GM12878 (cell line): ENCODE data around the gene NKX2-3. TPM values are rescaled to one million over a fixed set of nuclear protein-coding genes. Genes with fewer than 3 reads are reported as not detected.

Experiments
- ATAC-seq: fragments of 200-7000 bp; cut with Tn5 transposase; 3 replicates; pipeline ENCODE4 v1.9.1; 2020; ENCODE audit warnings: mild to moderate bottlenecking, moderate library complexity
- BruUV-seq: library from RNA; stranded (reverse); fragments of 400-500 nt; replicated peaks from 2 replicates; lab custom pipeline; 2021; lab: Mats Ljungman, UMichigan
- CTCF ChIA-PET: fragments of 300-600 bp; sonication (Branson Sonifier 250); formaldehyde crosslinking; extraction: SDS; loops from one replicate; lab custom pipeline; 2021; ENCODE audit warnings: inconsistent platforms; lab: Yijun Ruan, JAX
- POLR2A ChIA-PET: fragments of 350-600 bp; formaldehyde crosslinking; extraction: SDS; loops from one replicate; lab custom pipeline; 2021; ENCODE audit warnings: inconsistent platforms; lab: Charles Lee
- RAD21 ChIA-PET: fragments of 300-600 bp; sonication (Branson Sonifier 250); formaldehyde crosslinking; loops from one replicate; lab custom pipeline; 2023; ENCODE audit warnings: antibody characterized with exemption; ENCODE audit not compliant: unreplicated experiment; lab: Charles Lee
- SMC1A ChIA-PET: fragments of 300-600 bp; sonication (Branson Sonifier 250); formaldehyde crosslinking; loops from one replicate; lab custom pipeline; 2023; ENCODE audit not compliant: unreplicated experiment, uncharacterized antibody; lab: Charles Lee
- DNase-seq: peaks from one replicate; pipeline ENCODE4 v3.0.0-alpha.2; 2011; ENCODE audit warnings: low read depth, low spot score
- FAIRE-seq: peaks from 3 replicates; lab custom pipeline; 2011; peaks lifted over from hg19 to GRCh38; lab: Jason Lieb, UNC
- H2AFZ ChIP-seq: 2 replicates; pipeline ENCODE4 v1.6.0; 2011; ENCODE audit warnings: low read depth, low read length, control low read depth; ENCODE audit not compliant: control insufficient read depth
- H3K27ac ChIP-seq: 2 replicates; pipeline ENCODE4 v1.5.1; 2011; ENCODE audit warnings: control low read depth; ENCODE audit not compliant: control insufficient read depth, insufficient read depth
- H3K27me3 ChIP-seq, 2 experiments: replicated peaks in 1 of 2; 2 replicates each; pipeline versions ENCODE4 v1.6.0 to v1.6.1; 2011; ENCODE audit warnings: low read length in 1 of 2; ENCODE audit not compliant: control insufficient read depth in 2 of 2, insufficient read depth in 2 of 2
- H3K36me3 ChIP-seq, 2 experiments: 2 replicates each; pipeline ENCODE4 v1.5.1; 2011; ENCODE audit warnings: low read length in 1 of 2; ENCODE audit not compliant: control insufficient read depth in 2 of 2, insufficient read depth in 2 of 2
- H3K4me1 ChIP-seq: 2 replicates; pipeline ENCODE4 v1.6.1; 2011; ENCODE audit warnings: mild to moderate bottlenecking, low read length, moderate library complexity, mixed read lengths; ENCODE audit not compliant: control insufficient read depth, insufficient read depth
- H3K4me2 ChIP-seq: 2 replicates; pipeline ENCODE4 v1.6.0; 2011; ENCODE audit warnings: control low read depth; ENCODE audit not compliant: control insufficient read depth, insufficient read depth
- H3K4me3 ChIP-seq: fragments of 200-600 bp; sonication (generic); 2 replicates; pipeline ENCODE4 v1.5.1; 2016
- H3K79me2 ChIP-seq: 2 replicates; pipeline ENCODE4 v1.6.0; 2011; ENCODE audit warnings: low read length; ENCODE audit not compliant: control insufficient read depth, insufficient read depth
- H3K9ac ChIP-seq: 2 replicates; pipeline ENCODE4 v1.8.0; 2011; ENCODE audit warnings: low read length, control low read depth, mixed read lengths; ENCODE audit not compliant: control insufficient read depth, insufficient read depth
- H3K9me3 ChIP-seq: replicated peaks from 3 replicates; pipeline ENCODE4 v1.5.1; 2011; ENCODE audit warnings: mild to moderate bottlenecking, low read length; ENCODE audit not compliant: control insufficient read depth, insufficient read depth
- H4K20me1 ChIP-seq: 2 replicates; pipeline ENCODE4 v1.6.0; 2011; ENCODE audit not compliant: control insufficient read depth, insufficient read depth
- E2F4 ChIP-seq: IDR thresholded peaks from 2 replicates; pipeline ENCODE4 v1.6.1; 2012; ENCODE audit warnings: low read depth, low read length, improper control_type of control experiment
- GABPA ChIP-seq: IDR thresholded peaks from 2 replicates; pipeline ENCODE4 v1.6.1; 2014; ENCODE audit warnings: antibody characterized with exemption, low read depth, mild to moderate bottlenecking, inconsistent platforms
- NR2C2 ChIP-seq: IDR thresholded peaks from 2 replicates; pipeline ENCODE4 v1.6.1; 2011; ENCODE audit warnings: borderline replicate concordance, low read depth; ENCODE audit not compliant: control insufficient read depth, insufficient read length
- PML ChIP-seq: IDR thresholded peaks from 2 replicates; pipeline ENCODE4 v1.6.1; 2012; ENCODE audit warnings: low read length, inconsistent platforms
- RAD21 ChIP-seq: IDR thresholded peaks from 2 replicates; pipeline ENCODE4 v1.6.1; 2011; ENCODE audit warnings: mild to moderate bottlenecking, low read depth, low read length, moderate library complexity; ENCODE audit not compliant: insufficient read depth
- RB1 ChIP-seq: fragments of 450-650 bp; formaldehyde crosslinking; IDR thresholded peaks from 2 replicates; pipeline ENCODE4 v1.6.1; 2017; ENCODE audit warnings: mild to moderate bottlenecking, borderline replicate concordance
- RUNX3 ChIP-seq: IDR thresholded peaks from 2 replicates; pipeline ENCODE4 v1.6.1; 2012; ENCODE audit warnings: low read length, inconsistent platforms
- SP1 ChIP-seq: IDR thresholded peaks from one replicate; pipeline ENCODE4 v1.6.1; 2011; ENCODE audit warnings: low read depth, low read length
- YBX1 ChIP-seq: fragments of 450-650 bp; IDR thresholded peaks from 2 replicates; pipeline ENCODE4 v1.6.1; 2016; ENCODE audit warnings: antibody characterized with exemption
- YY1 ChIP-seq: IDR thresholded peaks from 2 replicates; pipeline ENCODE4 v1.6.1; 2011; ENCODE audit warnings: low read depth, mild to moderate bottlenecking, low read length
- ZNF207 ChIP-seq: fragments of 450-650 bp; IDR thresholded peaks from 2 replicates; pipeline ENCODE4 v1.6.1; 2014; ENCODE audit warnings: antibody characterized with exemption, mild to moderate bottlenecking, borderline replicate concordance
- ZNF274 ChIP-seq: IDR thresholded peaks from one replicate; pipeline ENCODE4 v1.8.0; 2011; ENCODE audit not compliant: insufficient read length, insufficient read depth
- ZNF384 ChIP-seq: IDR thresholded peaks from 2 replicates; pipeline ENCODE4 v1.6.1; 2012; ENCODE audit warnings: low read depth, mild to moderate bottlenecking, low read length, improper control_type of control experiment, borderline replicate concordance
- WGBS: methylation state at CpG from one replicate; pipeline ENCODE4 v1.1.6; 2016; ENCODE audit warnings: low lambda C conversion rate; ENCODE audit not compliant: insufficient replicate concordance, insufficient coverage; ENCODE audit errors: missing lambda C conversion rate; 5-methylcytosine and 5-hydroxymethylcytosine counted together
- in situ Hi-C: fragments of 300-500 bp; cut with MboI; formaldehyde crosslinking; loops from 9 replicates; pipeline ENCODE4 v1.14.3; 2018; ENCODE audit warnings: mixed read lengths
- intact Hi-C: fragments of 100-400 bp; cut with micrococcal nuclease; formaldehyde crosslinking; loops from one replicate; pipeline ENCODE4 v1.14.2; 2022; ENCODE audit not compliant: unreplicated experiment
- polyA plus RNA-seq, 11 experiments: library from polyadenylated mRNA; depleted of rRNA in 4 of 11; unstranded in 6 of 11; stranded (reverse) in 5 of 11; fragments of >200 nt; fragmentation: Nextera tagmentation in 4 of 11; fragmentation: Illumina TruSeq in 1 of 11; extraction: Ambion mirVana in 4 of 11; extraction: Trizol in 1 of 11; gene quantifications; 1 replicate in 1 of 11; 2 replicates in 10 of 11; pipeline versions ENCODE4 v1.2.1 to v1.2.3, GENCODE V29; 2011 to 2016; ENCODE audit warnings: inconsistent platforms in 2 of 11, missing spikeins in 2 of 11, low read depth in 1 of 11
- total RNA-seq, 4 experiments: library from RNA; depleted of rRNA in 3 of 4; stranded (reverse); fragments of >200 nt in 3 of 4; fragmentation: Illumina TruSeq in 1 of 4; extraction: Trizol in 1 of 4; gene quantifications; 2 replicates each; pipeline versions ENCODE4 v1.2.1 to v1.2.3, GENCODE V29; 2013 to 2021
- TF ChIP-seq, protein P1 (sequence below): fragments of 450-650 bp; IDR thresholded peaks from 2 replicates; pipeline ENCODE4 v1.6.1; 2017; ENCODE audit warnings: mild to moderate bottlenecking, moderate library complexity
- TF ChIP-seq, protein P2 (sequence below): IDR thresholded peaks from 2 replicates; pipeline ENCODE4 v1.6.1; 2012; ENCODE audit warnings: low read depth, low read length, improper control_type of control experiment
- TF ChIP-seq, protein P3 (sequence below): fragments of 450-650 bp; IDR thresholded peaks from 2 replicates; pipeline ENCODE4 v1.6.1; 2017; ENCODE audit warnings: antibody characterized with exemption, mild to moderate bottlenecking, moderate library complexity

Gene NKX2-3
- total and polyA plus RNA-seq, 10 of the 15 experiments (the other 5 are each of a cell fraction or from before 2014, with no cell fraction given) = not detected

DNA sequence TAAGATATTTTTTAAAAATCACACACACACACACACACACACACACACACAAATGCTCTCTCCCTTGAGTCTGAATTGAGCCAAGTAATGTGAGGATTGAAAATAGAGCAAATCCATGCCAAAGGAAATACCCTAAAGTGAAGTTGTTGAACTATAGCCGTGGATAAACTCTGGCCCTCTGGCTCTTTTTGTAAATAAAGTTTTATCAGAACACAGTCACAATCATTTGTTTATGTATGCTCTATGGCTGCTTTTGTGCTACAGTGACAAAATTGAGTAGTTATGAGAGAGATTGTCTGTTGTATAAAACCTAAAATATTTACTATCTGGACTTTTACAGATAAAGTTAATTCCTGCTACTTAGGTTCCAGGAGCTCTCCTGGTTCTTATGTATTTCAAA lies 39.1 kb downstream of the NKX2-3 start:
- no peak for ATAC-seq
- in situ Hi-C loops = no loop called here

More for the DNA sequence above, 39.1 kb downstream of the NKX2-3 start:
- DNase-seq = no peak
- no TSS peak for BruUV-seq
- TF ChIP-seq, protein P1, sequence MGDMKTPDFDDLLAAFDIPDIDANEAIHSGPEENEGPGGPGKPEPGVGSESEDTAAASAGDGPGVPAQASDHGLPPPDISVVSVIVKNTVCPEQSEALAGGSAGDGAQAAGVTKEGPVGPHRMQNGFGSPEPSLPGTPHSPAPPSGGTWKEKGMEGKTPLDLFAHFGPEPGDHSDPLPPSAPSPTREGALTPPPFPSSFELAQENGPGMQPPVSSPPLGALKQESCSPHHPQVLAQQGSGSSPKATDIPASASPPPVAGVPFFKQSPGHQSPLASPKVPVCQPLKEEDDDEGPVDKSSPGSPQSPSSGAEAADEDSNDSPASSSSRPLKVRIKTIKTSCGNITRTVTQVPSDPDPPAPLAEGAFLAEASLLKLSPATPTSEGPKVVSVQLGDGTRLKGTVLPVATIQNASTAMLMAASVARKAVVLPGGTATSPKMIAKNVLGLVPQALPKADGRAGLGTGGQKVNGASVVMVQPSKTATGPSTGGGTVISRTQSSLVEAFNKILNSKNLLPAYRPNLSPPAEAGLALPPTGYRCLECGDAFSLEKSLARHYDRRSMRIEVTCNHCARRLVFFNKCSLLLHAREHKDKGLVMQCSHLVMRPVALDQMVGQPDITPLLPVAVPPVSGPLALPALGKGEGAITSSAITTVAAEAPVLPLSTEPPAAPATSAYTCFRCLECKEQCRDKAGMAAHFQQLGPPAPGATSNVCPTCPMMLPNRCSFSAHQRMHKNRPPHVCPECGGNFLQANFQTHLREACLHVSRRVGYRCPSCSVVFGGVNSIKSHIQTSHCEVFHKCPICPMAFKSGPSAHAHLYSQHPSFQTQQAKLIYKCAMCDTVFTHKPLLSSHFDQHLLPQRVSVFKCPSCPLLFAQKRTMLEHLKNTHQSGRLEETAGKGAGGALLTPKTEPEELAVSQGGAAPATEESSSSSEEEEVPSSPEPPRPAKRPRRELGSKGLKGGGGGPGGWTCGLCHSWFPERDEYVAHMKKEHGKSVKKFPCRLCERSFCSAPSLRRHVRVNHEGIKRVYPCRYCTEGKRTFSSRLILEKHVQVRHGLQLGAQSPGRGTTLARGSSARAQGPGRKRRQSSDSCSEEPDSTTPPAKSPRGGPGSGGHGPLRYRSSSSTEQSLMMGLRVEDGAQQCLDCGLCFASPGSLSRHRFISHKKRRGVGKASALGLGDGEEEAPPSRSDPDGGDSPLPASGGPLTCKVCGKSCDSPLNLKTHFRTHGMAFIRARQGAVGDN = no peak
- TF ChIP-seq E2F4 = no peak
- TF ChIP-seq YY1 = no peak
- TF ChIP-seq RAD21 = no peak
- TF ChIP-seq YBX1 = no peak
- TF ChIP-seq RB1 = no peak
- TF ChIP-seq, protein P2, sequence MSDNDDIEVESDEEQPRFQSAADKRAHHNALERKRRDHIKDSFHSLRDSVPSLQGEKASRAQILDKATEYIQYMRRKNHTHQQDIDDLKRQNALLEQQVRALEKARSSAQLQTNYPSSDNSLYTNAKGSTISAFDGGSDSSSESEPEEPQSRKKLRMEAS = no peak
- TF ChIP-seq ZNF274 = no peak
- no peak for TF ChIP-seq PML
- TF ChIP-seq ZNF207 = no peak
- no peak for TF ChIP-seq RUNX3
- no peak for TF ChIP-seq SP1
- TF ChIP-seq GABPA = no peak
- TF ChIP-seq ZNF384 = no peak
- TF ChIP-seq, protein P3, sequence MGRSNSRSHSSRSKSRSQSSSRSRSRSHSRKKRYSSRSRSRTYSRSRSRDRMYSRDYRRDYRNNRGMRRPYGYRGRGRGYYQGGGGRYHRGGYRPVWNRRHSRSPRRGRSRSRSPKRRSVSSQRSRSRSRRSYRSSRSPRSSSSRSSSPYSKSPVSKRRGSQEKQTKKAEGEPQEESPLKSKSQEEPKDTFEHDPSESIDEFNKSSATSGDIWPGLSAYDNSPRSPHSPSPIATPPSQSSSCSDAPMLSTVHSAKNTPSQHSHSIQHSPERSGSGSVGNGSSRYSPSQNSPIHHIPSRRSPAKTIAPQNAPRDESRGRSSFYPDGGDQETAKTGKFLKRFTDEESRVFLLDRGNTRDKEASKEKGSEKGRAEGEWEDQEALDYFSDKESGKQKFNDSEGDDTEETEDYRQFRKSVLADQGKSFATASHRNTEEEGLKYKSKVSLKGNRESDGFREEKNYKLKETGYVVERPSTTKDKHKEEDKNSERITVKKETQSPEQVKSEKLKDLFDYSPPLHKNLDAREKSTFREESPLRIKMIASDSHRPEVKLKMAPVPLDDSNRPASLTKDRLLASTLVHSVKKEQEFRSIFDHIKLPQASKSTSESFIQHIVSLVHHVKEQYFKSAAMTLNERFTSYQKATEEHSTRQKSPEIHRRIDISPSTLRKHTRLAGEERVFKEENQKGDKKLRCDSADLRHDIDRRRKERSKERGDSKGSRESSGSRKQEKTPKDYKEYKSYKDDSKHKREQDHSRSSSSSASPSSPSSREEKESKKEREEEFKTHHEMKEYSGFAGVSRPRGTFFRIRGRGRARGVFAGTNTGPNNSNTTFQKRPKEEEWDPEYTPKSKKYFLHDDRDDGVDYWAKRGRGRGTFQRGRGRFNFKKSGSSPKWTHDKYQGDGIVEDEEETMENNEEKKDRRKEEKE = no peak
- TF ChIP-seq NR2C2 = no peak
- TF ChIP-seq, all 136 proteins: peak for 0
- WGBS = 23% methylated on average over 1 of the region's 1 CpG
- Histone ChIP-seq H2AFZ (no peak overlapping the region), H3K79me2 (no peaks in the 10 kb centered on the region), H3K27me3 (peaks cover 0 to 3% of the 10 kb centered on the region in 2 experiments; a peak in 2 of 4 replicates), H3K4me1 (no peaks in the 10 kb centered on the region), H3K4me2 (no peak overlapping the region), H3K27ac (no peak overlapping the region), H3K4me3 (no peak overlapping the region), H3K9me3 (no peaks in the 10 kb centered on the region), H3K9ac (no peak overlapping the region), H4K20me1 (no peaks in the 10 kb centered on the region), H3K36me3 (no peaks in the 10 kb centered on the region)
- CTCF ChIA-PET = interaction anchor here (0.8 kb wide), 1 partner anchor 24 kb away, joined by 3 read pairs; no protein-coding TSS in a partner anchor
- SMC1A ChIA-PET = interaction anchor here (0.7 kb wide), 1 partner anchor 34 kb away, joined by 3 read pairs; no protein-coding TSS in a partner anchor
- POLR2A ChIA-PET = interaction anchor here (0.8 kb wide), 1 partner anchor 194 kb away, joined by 3 read pairs; no protein-coding TSS in a partner anchor
- no peak for FAIRE-seq
- RAD21 ChIA-PET = no interaction called here
- intact Hi-C loops = no loop called here
